HUES6 (cell line): ENCODE results near the gene SLC45A3.
"Not testable (repeated sequence)": the region's sequence is repeated elsewhere in the genome, so short reads cannot be mapped to it uniquely, and the experiment has no call there.

ENCODE experiments used
- H3K27ac ChIP-seq: 2 replicates; pipeline ENCODE4 v1.7.0; 2013; ENCODE audit warnings: low read depth, mild to moderate bottlenecking, low read length, inconsistent platforms
- H3K27me3 ChIP-seq: 2 replicates; pipeline ENCODE4 v1.6.1; 2013; ENCODE audit warnings: low read length; ENCODE audit not compliant: control insufficient read depth, insufficient read depth
- H3K36me3 ChIP-seq: 2 replicates; pipeline ENCODE4 v1.6.1; 2013; ENCODE audit warnings: low read length; ENCODE audit not compliant: control insufficient read depth, insufficient read depth
- H3K4me1 ChIP-seq: 2 replicates; pipeline ENCODE4 v1.6.1; 2013; ENCODE audit warnings: low read length; ENCODE audit not compliant: control insufficient read depth, insufficient read depth
- H3K4me3 ChIP-seq: 2 replicates; pipeline ENCODE4 v1.5.1; 2013; ENCODE audit warnings: low read depth, low read length
- H3K9ac ChIP-seq: one replicate; pipeline ENCODE4 v1.6.1; 2013; ENCODE audit warnings: mild to moderate bottlenecking, low read length
- H3K9me3 ChIP-seq: 2 replicates; pipeline ENCODE4 v1.6.1; 2013; ENCODE audit warnings: low read depth, low read length; ENCODE audit not compliant: control insufficient read depth, insufficient read depth

Gene SLC45A3

GRCh38 chr1:205680073-205680851 lies at the start of gene SLC45A3:
TSS of gene SLC45A3 (minus strand) at chr1:205680509. CDS start at chr1:205664656, 15,853 bp downstream.
- no peak within 1 kb of the TSS for H3K27ac ChIP-seq

GRCh38 chr1:205726619-205727125 lies 46.4 kb upstream of the SLC45A3 start:
- Histone ChIP-seq H3K9me3 (no peaks in the 10 kb centered on the region), H3K27me3 (no peaks in the 10 kb centered on the region), H3K36me3 (peaks cover 77% of the 10 kb centered on the region), H3K27ac (no peak overlapping the region), H3K4me1 (no peaks in the 10 kb centered on the region), H3K4me3 (no peak overlapping the region), H3K9ac (no peak overlapping the region)

More at GRCh38 chr1:205680073-205680851, at the start of gene SLC45A3:
- H3K9ac ChIP-seq, result peak within 1 kb of the TSS; percentile 60
- peak within 1 kb of the TSS; percentile 88 for H3K4me3 ChIP-seq
- H3K9me3 ChIP-seq, result no peaks in the 10 kb centered on the region
- no peaks in the 10 kb centered on the region for H3K36me3 ChIP-seq
- peaks cover 4% of the 10 kb centered on the region; the same call in 1 of the 2 replicates for H3K27me3 ChIP-seq
- H3K4me1 ChIP-seq, result peaks cover 34% of the 10 kb centered on the region

GRCh38 chr1:205725514-205725913 lies 45.2 kb upstream of the SLC45A3 start:
- H3K4me3 ChIP-seq, result no peak overlapping the region
- H3K36me3 ChIP-seq, result peaks cover 89% of the 10 kb centered on the region
- no peak overlapping the region for H3K27ac ChIP-seq
- no peak overlapping the region for H3K9ac ChIP-seq
- H3K4me1 ChIP-seq, result no peaks in the 10 kb centered on the region
- H3K27me3 ChIP-seq, result no peaks in the 10 kb centered on the region
- no peaks in the 10 kb centered on the region for H3K9me3 ChIP-seq

- H3K36me3 ChIP-seq, result peaks cover 93% of the 10 kb centered on the region
- H3K27ac ChIP-seq, H3K27me3 ChIP-seq, H3K9ac ChIP-seq, H3K9me3 ChIP-seq, H3K4me3 ChIP-seq, H3K4me1 ChIP-seq: not testable (repeated sequence)
Observed at GRCh38 chr1:205720740-205721139, 40.4 kb upstream of the SLC45A3 start.

GRCh38 chr1:205719762-205720161 lies 39.5 kb upstream of the SLC45A3 start:
- Histone ChIP-seq H3K4me3 (no peak overlapping the region), H3K9me3 (no peaks in the 10 kb centered on the region), H3K36me3 (peaks cover 93% of the 10 kb centered on the region)

GRCh38 chr1:205719015-205719414 lies 38.7 kb upstream of the SLC45A3 start:
- Histone ChIP-seq H3K36me3 (peaks cover 93% of the 10 kb centered on the region), H3K4me3 (no peak overlapping the region), H3K9me3 (no peaks in the 10 kb centered on the region), H3K27ac (no peak overlapping the region), H3K27me3 (no peaks in the 10 kb centered on the region), H3K9ac (no peak overlapping the region), H3K4me1 (peaks cover 4% of the 10 kb centered on the region; the same call in 1 of the 2 replicates)

More at GRCh38 chr1:205719762-205720161, 39.5 kb upstream of the SLC45A3 start:
- Histone ChIP-seq H3K27ac (no peak overlapping the region), H3K4me1 (peaks cover 4% of the 10 kb centered on the region; the same call in 1 of the 2 replicates), H3K27me3 (no peaks in the 10 kb centered on the region), H3K9ac (no peak overlapping the region)

GRCh38 chr1:205716371-205717132 lies 36.2 kb upstream of the SLC45A3 start:
- no peaks in the 10 kb centered on the region for H3K27me3 ChIP-seq
- no peak overlapping the region for H3K27ac ChIP-seq
- no peak overlapping the region for H3K9ac ChIP-seq
- no peaks in the 10 kb centered on the region for H3K9me3 ChIP-seq
- H3K4me1 ChIP-seq, result peaks cover 7% of the 10 kb centered on the region; the same call in 1 of the 2 replicates
- H3K4me3 ChIP-seq, result no peak overlapping the region
- H3K36me3 ChIP-seq, result peaks cover 75% of the 10 kb centered on the region

GRCh38 chr1:205715628-205716027 lies 35.3 kb upstream of the SLC45A3 start:
- Histone ChIP-seq H3K9me3 (no peaks in the 10 kb centered on the region), H3K36me3 (peaks cover 69% of the 10 kb centered on the region), H3K4me1 (peaks cover 7% of the 10 kb centered on the region; the same call in 1 of the 2 replicates), H3K9ac (no peak overlapping the region), H3K4me3 (no peak overlapping the region), H3K27me3 (no peaks in the 10 kb centered on the region), H3K27ac (no peak overlapping the region)

- Histone ChIP-seq H3K9ac (no peak overlapping the region), H3K4me1 (peaks cover 7% of the 10 kb centered on the region; the same call in 1 of the 2 replicates), H3K27ac (no peak overlapping the region), H3K36me3 (peaks cover 69% of the 10 kb centered on the region), H3K9me3 (no peaks in the 10 kb centered on the region), H3K27me3 (no peaks in the 10 kb centered on the region), H3K4me3 (no peak overlapping the region)
Observed at GRCh38 chr1:205714906-205715246, 34.6 kb upstream of the SLC45A3 start.

- H3K27ac ChIP-seq, result no peak overlapping the region
- H3K9ac ChIP-seq, result no peak overlapping the region
- H3K27me3 ChIP-seq, result no peaks in the 10 kb centered on the region
- H3K36me3 ChIP-seq, result peaks cover 68% of the 10 kb centered on the region
- peaks cover 7% of the 10 kb centered on the region; the same call in 1 of the 2 replicates for H3K4me1 ChIP-seq
- H3K4me3 ChIP-seq, result no peak overlapping the region
- no peaks in the 10 kb centered on the region for H3K9me3 ChIP-seq
Observed at GRCh38 chr1:205714190-205714905, 34.0 kb upstream of the SLC45A3 start.
